GM21447 (cell line): ENCODE results near the gene FNDC4.
"Not testable (repeated sequence)": the region's sequence is repeated elsewhere in the genome, so short reads cannot be mapped to it uniquely, and the experiment has no call there.

Source experiments
- ATAC-seq: cut with Tn5 transposase; IDR thresholded peaks from one replicate; pipeline ENCODE4 v1.9.1; 2021; ENCODE audit not compliant: unreplicated experiment

Gene FNDC4, protein sequence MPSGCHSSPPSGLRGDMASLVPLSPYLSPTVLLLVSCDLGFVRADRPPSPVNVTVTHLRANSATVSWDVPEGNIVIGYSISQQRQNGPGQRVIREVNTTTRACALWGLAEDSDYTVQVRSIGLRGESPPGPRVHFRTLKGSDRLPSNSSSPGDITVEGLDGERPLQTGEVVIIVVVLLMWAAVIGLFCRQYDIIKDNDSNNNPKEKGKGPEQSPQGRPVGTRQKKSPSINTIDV

DNA sequence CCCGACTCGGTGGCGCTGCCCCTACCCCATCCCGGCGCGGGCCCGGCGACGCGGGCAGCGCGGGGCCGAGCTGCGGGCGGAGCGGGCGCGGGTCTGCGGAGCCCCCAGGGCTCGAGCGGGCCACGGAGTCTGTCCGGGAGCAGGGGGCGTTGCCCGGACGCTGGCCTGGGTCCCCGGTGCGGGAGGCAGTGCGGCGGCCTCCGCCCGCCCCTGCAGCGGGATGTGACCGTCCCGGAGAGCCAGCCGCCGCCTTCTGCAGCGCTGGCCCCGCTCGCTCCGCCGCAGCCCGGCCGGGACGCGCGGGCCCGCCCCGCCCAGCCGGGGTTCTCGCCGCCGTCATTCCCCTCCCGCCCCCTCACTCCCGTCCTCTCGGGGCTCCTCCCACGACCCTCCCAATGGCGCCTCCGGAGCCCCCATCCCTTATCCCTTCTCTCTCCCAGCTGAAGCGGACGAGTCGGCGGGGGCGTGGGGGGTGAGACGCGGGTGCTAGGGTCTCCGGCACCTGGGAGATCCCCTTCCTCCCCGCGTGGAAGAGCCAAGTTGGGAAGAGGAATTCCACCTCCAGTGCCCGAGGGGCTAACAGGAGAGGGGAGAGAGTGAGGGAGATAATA lies at the start of gene FNDC4:
TSS of gene FNDC4 (minus strand) at position 257 of the 611 bp plus-strand sequence. CDS start 521 bp downstream, outside the sequence.
- no peak for ATAC-seq

DNA sequence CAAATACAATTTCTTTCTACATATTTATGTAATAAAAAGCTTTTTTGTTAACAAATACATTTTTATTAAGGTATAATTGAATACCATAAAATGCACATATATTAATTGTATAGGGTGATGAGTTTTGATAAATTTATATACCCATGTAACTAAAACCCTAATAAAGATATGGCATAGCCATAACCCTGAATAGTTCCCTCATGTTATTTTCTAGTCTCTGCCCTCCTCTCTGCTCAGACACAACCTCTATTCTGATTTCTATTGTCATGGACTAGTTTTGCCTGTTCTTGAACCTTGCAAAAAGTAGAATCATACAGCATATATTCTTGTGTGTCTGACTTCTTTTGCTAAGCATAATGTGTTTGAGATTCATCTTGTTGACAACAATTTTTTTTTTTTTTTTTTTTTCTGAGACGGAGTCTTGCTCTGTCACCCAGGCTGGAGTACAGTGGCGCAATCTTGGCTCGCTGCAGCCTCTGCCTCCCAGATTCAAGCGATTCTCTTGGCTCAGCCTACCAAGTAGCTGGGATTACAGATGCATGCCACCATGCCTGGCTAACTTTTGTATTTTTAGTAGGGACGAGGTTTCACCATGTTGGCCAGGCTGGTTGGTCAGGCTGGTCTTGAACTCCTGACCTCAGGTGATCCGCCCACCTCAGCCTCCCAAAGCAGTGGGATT lies 49.3 kb upstream of the FNDC4 start:
- no peak for ATAC-seq

DNA sequence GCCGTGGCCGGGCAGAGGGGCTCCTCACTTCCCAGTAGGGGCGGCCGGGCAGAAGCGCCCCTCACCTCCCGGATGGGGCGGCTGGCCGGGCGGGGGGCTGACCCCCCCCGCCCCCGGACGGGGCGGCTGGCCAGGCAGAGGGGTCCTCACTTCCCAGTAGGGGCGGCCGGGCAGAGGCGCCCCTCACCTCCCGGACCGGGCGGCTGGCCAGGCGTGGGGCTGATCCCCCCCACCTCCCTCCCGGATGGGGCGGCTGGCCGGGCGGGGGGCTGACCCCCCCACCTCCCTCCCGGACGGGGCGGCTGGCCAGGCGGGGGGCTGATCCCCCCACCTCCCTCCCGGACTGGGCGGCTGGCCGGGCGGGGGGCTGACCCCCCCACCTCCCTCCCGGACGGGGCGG lies 44.6 kb upstream of the FNDC4 start:
- ATAC-seq, result not testable (repeated sequence)

DNA sequence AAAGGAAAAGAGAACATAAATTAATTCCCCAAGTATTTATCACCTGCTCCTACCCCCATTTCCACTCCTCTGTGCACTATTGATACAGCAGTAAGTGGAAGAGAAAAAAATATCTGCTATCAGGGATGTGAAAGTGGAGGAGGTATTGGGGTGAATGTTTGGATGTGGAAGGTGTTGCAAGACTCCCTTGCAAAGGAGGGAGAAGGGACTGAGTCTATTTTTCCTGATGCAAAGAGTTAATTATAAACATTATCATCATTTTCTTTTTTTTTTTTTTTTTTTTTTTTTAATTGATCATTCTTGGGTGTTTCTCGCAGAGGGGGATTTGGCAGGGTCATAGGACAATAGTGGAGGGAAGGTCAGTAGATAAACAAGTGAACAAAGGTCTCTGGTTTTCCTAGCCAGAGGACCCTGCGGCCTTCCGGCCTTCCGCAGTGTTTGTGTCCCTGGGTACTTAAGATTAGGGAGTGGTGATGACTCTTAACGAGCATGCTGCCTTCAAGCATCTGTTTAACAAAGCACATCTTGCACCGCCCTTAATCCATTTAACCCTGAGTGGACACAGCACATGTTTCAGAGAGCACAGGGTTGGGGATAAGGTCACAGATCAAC lies 43.9 kb upstream of the FNDC4 start:
- not testable (repeated sequence) for ATAC-seq

DNA sequence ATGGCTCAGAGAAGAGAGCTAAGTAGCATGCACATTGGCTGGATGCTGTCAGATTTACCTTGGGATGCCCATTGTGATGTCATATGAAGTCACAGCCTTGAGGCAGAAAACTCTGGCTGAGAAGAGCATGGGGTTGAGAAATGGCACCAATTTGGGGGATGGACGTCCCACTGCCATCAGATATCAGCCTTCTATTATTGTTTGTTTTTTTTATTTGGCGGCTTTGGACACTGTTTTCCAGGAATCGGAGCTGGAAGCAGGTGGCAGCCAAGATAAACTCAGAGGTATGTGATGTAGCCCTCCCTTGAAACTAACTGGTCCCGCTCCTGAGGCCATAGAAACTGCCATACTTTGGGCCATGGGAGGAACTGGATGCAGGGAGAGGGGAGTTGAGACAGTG lies 42.3 kb upstream of the FNDC4 start:
- ATAC-seq, result no peak

DNA sequence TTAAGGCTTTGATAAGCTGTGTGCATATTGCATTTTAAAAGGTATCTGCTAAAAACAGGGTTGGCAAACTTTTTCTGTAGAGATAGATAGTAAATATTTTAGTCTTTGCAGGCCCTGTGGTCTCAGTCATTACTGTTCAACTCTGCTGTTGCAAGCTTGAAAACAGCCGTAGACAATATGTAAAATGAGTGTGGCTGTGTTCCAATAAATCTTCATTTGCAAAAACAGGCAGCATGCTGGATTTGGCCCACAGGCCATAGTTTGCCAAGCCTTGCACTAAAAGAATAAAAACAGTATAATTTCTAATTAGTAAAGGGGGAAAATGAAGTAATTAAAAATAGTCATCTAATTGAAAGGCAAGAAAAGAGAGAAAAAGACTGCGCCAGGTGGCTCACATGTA lies 37.0 kb upstream of the FNDC4 start:
- no peak for ATAC-seq

DNA sequence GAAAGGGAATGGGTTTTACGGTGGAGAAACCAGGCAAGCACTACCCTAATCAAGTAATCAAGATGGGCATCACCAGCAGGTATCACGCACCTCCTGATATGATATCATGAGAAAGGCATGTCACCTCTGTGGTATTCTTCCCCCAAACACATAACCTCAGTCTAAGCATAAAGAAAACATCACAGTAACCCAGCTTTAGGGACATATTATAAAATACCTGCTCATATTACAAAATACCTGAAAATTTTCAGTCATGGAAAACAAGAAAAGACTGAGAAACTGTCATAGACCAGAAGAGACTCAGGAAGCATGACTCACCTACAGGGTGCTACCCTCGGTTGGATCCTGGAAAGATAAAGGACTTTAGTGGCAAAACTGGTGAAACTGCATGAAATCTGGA lies 32.2 kb upstream of the FNDC4 start:
- ATAC-seq, result no peak

DNA sequence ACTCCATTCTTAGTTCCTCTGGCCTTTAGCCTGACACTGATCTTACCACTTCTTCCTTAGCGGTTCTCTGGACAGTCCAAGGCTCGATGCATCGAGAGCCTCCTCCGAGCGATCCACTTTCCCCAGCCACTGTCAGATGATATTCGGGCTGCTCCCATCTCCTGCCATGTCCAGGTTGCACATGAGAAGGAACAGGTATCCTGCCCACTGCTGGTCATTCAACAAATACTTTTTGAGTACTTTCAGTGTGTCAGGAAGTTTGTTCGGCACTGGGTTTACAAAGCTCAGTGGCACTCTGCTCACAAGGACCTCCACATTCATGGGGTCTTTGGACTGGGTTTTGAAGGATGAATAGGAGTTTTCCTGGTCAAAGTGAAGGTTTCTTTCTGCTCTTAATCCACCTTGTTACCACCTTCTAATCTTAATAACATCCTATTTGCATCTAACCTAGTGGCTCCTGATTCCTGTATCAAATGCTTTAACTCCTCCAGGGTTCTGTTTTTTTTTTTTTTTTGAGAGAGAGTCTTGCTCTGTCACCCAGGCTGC lies 27.5 kb upstream of the FNDC4 start:
- no peak for ATAC-seq

DNA sequence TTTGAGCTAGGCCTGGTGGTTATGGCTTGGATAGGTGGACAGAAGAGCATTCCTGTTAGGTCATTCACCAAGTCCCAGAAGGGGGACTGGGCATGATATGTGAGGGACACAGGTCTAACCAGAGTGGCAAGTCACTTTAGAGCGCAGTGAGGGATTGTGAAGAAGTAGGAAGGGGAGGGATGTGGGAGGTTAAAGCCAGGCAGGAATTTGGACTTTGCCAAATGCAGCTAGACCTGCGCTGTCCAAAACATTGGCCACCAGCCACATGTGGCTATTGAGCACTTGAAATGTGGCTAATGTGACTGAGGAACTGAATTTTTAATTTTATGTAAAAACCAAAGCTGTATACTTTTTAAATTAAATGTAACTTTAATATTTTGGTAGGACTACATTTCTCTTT lies 25.3 kb upstream of the FNDC4 start:
- ATAC-seq, result no peak

DNA sequence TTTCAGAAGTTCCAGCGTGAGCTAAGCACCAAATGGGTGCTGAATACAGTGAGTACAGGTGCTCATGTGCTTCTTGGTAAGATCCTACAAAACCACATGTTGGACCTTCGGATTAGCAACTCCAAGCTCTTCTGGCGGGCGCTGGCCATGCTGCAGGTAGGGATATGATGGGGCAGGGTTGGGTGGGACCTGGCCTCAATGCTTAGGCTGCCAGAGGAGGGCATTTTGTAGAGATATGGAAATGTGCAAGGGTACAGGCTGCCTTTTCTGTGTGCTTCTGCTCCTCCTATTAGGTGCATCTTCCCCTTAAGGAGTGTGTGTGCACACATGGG lies 23.7 kb upstream of the FNDC4 start:
- ATAC-seq, result no peak

DNA sequence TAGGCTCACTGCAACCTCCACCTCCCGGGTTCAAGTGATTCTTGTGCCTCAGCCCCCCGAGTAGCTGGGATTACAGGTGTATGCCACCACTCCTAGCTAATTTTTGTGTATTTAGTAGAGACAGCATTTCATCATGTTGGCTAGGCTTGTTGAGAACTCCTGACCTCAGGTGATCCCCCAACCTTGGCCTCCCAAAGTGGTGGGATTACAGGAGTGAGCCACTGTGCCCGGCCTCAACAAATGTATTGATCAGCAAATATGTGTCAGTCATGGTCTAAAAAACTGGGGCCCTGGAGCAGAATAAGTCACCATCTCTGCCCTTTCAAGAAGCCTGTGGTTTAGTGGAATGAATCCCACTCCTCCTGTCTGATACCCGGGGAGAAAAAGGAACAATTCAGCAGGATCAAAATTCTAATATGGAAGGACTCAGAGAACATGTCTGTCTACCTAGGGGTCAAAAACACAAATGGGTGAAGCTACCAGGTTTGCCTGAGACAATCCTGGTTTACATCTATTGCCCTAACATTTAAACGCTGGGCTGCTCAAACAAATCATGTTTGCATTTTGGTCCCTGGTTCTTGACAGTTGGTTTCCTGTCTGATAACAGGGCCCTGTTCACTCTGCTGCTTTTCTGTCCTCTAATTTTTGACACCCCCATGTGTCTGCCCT lies 23.2 kb upstream of the FNDC4 start:
- ATAC-seq, result no peak

DNA sequence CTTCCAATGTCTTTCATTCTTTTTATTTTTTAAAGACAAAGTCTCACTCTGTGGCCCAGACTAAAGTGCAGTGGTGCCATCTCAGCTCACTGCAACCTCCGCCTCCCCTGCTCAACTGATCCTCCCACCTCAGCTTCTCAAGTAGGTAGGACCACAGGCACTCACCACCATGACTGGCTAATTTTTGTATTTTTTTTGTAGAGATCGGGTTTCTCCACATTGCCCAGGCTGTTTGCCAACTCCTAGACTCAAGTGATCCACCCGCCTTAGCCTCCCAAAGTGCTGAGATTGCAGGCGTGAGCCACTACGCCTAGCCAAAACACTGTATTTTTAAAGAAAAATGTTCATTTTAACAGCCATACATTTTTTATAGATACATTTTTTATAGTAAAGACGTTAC lies 14.3 kb upstream of the FNDC4 start:
- ATAC-seq, result no peak

DNA sequence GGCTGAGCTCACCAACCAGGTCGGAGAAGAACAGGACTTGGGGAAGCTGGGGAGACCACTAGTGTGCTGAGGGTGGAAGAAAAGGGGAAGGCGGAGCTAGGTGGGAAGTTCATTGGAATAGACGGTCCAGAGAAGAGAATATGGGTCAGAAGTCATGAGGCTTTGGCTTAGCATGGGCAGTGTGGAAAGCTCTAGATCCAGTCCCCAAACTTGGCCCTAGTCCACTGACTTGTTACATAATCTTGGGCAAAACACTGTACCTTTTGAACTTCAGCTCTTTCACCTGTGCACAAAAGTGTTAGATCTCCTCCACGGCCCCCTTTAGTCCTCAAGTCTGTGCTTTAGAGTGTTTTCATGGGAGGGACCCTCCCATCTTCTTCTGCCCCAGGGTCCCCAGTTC lies 12.3 kb upstream of the FNDC4 start:
- no peak for ATAC-seq

DNA sequence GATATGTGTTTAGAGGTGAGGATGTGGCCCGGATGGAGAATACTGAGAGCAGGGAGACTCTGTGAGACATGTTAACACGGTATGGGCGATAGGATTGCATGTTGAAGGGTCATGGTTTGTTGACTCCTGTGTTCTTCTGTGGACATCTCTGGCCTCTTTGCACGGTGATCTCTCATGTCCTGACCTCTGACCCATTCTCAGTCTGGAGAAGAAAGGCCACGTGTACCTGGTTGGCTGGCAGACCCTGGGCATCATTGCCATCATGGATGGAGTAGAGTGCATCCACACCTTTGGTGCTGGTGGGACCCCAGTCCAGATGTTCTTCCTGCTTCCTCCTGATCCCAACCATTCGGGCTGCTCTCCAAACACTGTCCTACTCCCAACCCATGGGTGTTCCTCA lies 11.6 kb upstream of the FNDC4 start:
- ATAC-seq, result no peak

DNA sequence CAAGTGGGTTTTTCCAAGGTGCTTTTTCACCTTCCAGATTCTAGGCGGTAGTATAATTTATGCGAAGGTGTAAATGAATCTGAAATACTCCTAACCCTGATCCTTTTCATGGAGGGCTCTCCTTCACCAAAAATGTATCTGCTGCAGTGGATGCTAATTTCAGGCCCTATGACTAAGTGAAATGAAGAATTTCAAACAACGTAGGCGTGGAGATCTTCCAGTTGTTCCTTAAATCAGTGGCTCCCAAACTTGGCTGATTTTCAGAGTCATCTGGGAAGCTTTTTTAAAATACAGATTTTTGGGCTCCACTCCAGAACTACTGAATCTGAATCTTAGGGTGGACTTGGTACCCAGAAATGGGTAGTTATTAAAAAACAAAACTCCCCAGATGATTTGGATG lies 7.1 kb upstream of the FNDC4 start:
- ATAC-seq, result no peak

DNA sequence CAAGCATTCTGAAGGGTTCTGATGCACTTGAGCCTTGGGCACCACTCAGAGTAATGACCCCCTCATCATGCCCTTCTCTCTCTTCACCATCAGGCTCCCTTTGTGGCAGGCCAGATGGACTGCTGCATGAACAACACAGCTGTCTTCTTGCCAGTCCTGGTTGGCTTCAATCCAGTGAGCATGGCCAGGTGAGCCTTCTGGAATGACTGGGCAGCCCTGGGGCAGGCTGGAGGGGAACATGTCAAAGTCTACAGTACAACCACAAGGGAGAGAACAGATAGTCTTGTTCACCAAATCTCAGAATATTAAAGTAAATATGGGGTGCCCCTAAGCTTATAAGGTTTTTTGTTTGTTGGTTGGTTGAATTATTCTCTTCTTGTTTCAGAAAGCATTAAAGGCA lies 6.0 kb upstream of the FNDC4 start:
- ATAC-seq, result no peak

DNA sequence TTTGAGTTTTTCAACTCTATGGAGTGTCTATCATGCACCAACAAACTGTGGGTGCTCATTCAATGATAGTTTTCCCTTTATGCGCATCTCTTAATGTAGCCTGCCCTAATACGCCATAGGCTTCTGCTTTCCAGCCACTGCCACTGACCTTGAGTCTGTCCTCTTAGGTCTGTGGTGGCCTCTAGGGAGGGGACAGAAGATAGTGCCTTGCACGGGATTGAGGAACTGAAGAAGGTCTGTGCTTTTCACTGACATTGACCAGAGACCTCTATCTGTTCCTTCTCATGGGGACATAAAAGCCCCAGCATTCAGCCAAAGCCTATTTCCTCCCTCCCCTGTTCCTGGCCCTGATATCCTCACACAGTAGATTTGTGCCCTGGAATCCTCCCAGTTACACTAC lies 4.0 kb upstream of the FNDC4 start:
- ATAC-seq, result no peak

DNA sequence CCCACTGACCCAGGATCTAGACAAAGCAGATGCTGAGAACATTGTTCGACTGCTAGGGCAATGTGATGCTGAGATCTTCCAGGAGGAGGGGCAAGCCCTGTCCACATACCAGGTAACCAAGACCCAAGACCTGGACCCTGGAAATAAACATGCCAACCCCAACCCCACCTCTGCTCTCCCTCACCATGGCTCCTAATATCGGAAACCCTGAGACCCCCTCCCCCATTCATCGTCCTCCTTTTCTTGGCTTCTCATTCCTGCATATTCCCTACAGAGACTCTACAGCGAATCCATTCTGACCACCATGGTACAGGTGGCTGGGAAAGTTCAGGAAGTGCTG lies 2.3 kb upstream of the FNDC4 start:
- no peak for ATAC-seq

DNA sequence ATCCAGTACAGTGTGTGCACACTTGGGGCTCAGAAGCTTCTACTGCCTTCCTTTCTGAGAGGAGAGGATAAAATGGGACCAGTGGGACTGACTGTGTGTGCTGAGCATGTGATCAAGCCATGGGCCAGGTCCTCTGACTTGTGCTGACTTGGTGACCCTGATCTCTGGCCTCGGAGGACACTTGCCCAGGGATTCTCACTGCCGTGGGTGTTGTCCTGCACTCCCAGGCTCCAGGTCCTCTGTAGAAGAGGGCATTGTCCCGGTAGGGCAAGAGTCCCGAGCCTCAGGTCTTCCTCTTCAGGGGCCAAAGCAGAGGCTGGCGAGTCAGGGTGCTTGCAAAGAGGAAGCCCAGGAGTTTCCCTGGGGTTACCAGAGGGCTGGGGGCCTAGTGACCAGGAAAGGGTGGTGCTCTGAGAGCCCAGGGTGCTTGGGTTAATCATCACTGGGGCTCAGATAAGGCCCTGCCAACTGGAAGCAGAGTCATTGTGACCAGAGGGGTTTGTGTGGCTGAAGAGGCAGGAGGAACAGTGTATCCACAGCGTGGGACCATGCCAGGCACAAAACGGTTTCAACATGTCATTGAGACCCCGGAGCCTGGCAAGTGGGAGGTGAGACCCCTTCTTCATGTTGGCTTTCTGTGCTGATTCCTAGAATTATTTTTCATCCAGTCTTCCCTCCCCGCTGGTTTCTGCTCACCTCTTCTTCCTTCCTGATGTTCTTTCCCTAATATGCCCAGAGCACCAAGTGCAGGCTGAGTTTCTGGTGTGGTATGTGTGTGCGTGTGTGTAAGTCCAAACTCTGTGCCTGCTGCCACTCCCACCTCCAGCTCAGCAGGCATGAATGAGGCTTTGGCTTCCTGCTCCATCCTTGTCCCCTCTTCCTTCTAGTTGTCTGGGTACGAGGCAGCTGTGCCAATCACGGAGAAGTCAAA lies 1.6 kb upstream of the FNDC4 start, which contains the start of gene GCKR:
TSS of gene GCKR (plus strand) at position 483 of the 931 bp plus-strand sequence. CDS start at position 549, 66 bp downstream.
- ATAC-seq, result no peak

DNA sequence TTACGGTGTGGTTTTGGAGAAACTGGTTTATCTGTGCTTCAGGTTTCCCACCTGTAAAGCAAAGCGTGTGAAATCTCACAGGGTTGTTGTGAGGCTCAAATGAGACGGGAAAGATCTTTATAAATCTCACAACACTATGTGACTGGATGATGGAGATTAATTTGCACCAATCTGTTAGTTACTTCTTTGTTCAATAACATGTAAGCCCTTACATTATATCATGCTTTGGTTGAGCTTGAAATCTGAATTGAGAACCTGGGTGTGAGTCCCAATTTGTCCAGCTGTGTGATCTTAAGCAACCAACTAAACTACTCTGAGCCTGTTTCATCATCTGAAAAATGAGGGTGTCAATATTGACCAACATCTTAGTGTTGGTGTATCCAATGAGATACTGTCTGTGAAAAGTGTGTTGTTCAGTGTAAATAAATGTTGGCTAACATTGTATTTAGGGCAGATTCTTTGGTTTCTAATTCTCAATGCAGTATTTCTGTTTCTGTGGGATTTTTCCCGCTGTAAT lies 898 bp upstream of the FNDC4 start:
- no peak for ATAC-seq
